HuH-7.5 (cell line): ENCODE measurements around the gene ODAD2.
"Not testable (repeated sequence)": the region's sequence is repeated elsewhere in the genome, so short reads cannot be mapped to it uniquely, and the experiment has no call there.

Experiments
- DNase-seq: peaks from one replicate; pipeline ENCODE4 v3.0.0; 2011; ENCODE audit warnings: low spot score

ODAD2 gene

DNA sequence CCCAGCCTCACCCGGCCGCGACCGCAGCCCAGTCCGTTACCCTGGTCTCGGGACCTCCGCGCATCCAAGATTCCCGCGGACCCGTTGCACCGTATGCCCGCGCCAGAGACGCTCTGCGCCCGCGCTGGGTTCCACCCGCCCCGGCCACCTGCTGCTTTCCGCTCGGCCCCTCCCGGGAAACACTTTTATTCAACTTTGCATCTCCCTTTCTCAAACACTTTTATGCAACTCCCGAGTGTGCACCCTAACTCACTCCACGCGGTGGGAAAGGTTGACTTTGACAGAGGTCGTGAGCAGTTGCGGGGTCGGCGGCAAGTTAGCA, at the start of gene ODAD2:
TSS of gene ODAD2 (minus strand) at position 126 of the 322 bp plus-strand sequence. CDS start 3,937 bp downstream, outside the sequence.
- DNase-seq = no peak

DNA sequence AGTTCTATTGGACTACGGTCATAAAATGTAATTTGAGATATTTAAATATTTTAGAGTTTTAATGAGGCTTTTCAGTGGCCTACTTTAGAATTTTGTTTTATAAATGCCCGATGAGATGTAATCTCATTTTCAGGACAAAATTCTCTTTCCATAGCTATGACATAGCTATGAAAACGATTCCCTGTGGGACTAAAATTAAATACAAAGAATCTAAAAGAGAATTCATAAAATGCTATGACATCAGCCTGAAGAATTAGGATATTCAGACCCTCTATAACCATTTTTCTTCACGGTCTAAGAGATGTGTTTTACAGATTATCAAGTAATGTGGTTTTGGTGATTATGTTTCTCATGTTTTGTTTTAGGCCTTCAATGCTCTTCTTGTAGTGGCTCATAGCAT, 48.2 kb upstream of the ODAD2 start:
- DNase-seq = no peak

DNA sequence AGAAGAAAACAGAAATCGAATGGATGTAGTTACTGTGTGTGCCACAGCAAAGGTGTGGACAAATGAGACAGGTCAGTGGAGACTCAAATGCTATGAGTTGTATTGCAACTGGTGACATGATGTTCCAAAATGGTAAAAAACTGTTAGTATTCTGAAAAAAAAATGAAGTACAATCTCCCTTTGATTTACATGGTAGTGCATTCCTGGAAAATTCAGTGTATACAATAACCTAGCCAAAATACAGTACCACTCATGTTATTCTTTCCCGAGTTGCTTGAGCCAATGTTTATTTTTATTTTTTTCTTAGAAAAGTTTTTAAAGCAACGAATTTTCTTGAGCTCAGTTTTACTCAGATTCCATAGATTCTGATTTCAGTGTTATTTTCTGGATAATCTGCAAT, 47.7 kb upstream of the ODAD2 start:
- DNase-seq = no peak

DNA sequence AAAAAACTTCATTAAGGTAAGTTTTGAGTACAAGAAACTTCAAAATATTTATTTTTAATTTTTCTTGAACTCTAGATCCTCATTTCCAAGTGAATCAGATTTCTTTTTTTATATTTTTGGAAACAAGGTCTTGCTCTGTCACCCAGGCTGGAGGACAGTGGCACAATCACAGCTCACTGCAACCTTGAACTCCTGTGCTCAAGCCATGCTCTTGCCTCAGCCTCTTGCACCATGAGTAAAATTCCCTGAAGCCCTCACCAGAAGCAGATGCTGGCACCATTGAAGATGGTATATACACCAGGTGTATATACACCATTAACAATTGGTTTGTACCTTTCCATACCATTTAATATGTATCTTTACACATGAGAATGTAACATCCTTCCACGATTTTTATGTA, 45.1 kb upstream of the ODAD2 start:
- no peak for DNase-seq

GRCh38 chr10:28036587-28036986, 37.7 kb upstream of the ODAD2 start:
- no peak for DNase-seq

GRCh38 chr10:28020993-28021982, 22.4 kb upstream of the ODAD2 start:
- DNase-seq = no peak

GRCh38 chr10:28020080-28020860, 21.4 kb upstream of the ODAD2 start:
- DNase-seq = no peak

DNA sequence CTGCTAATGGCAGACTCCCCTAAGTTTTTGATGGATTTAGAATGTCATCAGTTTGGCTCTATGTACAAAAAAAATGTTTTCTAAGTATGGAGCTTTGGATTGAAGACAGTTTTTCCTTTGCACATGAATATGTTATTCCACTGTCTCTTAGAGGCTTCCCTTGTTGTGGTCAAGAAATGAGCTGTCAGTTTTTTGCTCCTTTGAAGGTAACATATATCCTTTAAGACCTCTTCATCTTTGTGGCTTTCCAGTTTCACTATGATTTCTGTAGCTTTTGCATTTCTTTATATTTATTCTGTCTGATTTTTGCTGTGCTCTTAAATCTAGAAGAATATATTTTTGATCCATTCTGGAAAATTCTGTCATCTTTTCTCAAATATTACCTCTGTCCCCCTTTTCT, 15.8 kb upstream of the ODAD2 start:
- no peak for DNase-seq

DNA sequence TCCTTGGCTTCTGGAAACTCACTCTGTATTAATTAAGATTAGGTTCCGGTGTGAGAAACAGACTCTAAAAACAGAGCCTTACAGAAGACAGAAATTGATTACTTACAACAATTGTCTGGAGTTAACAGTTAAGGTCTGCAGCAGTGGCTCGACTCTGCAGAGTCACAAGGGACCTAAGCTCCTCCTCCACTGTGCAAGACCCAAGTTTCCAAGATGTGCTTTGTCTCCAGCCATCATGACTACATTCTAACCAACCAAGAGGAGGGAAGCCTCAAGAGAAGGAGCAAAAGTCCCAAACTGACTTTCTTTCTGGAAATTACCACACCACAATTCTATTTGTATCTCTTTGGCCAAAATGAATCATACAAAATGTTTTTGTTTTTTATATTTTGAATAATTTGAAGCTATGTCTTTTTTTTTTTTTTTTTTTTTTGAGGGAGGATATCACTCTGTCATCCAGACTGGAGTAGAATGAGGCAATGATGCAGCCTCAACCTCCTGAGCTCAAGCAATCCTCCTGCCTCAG, 14.2 kb upstream of the ODAD2 start:
- DNase-seq = no peak

DNA sequence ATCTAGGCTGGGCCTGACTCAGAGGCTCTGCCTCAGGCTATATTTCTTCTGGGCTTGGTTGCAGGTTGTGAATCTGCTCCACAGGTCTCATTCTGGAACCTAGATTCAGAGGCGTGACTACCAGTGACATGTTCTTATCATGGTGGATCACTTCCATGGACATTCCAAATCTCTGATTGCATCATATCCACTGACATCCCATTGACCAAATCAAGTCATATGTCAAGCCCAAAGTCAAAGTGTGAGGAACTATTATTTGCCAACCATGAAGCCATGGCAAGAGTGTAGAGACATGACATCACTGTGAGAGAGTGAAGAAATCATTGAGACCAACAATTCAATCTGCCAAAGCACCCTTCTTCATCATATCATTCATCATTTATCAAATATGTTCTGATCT, 11.9 kb upstream of the ODAD2 start:
- DNase-seq = no peak

GRCh38 chr10:28008054-28008453, 9.2 kb upstream of the ODAD2 start:
- DNase-seq = no peak

DNA sequence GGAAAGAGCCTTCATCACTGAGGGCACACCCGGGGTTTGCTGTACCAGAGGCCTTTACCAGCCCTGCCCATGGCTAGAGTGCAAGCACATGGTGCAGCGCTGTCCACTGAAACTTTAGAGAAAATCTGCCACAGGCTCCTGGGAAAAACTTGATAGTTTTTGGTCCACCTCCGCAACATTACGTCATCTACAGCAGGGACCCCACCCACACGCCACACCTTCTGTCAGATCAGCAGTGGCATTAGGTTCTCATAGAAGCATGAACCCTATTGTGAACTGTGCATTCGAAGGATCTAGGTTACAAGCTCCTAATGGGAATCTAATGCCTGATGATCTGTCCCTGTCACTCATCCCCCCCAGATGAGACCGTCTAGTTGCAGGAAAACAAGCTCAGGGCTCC, 2.5 kb upstream of the ODAD2 start:
- DNase-seq = no peak

GRCh38 chr10:27998178-27998953, 513 bp downstream of the ODAD2 start:
- no peak for DNase-seq

GRCh38 chr10:27997865-27998177, 1.1 kb downstream of the ODAD2 start:
- DNase-seq = no peak

DNA sequence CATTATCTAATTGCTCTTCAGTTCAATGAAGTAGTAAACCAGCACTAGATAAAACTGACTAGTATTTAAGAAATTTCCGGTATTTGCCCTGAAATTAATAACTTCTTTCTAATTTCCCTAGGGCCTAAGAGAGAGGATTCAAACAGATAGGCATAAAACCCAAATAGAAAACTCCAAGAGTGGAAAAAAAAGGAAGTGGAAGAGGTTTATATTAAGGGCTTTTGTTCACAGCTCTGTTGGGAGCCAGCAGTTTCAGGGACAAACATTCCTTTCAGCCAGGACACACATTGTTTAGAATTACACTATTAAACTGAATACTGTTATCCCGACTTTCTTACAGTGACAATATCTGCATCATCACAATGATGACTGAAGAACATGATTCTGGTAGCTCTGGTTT, 3.6 kb downstream of the ODAD2 start:
- DNase-seq = no peak

DNA sequence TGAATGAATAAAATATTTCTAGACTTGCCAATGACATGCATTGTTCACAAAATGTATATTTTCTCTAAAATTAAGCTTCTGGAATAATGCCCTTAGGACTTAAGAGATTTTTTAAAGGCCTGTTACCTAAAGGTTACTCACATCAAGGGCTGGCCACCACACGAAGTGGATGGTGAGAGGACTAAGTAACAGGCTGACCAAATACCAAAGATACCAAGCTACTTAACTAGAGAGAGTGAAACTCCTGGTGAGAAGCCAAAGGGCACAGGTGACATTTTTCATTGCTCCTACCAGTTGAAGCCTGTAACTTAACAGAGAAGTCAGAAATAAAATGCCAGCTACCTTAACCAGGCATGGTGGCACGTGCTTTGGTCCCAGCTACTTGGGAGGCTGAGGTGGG, 9.5 kb downstream of the ODAD2 start:
- DNase-seq = not testable (repeated sequence)

DNA sequence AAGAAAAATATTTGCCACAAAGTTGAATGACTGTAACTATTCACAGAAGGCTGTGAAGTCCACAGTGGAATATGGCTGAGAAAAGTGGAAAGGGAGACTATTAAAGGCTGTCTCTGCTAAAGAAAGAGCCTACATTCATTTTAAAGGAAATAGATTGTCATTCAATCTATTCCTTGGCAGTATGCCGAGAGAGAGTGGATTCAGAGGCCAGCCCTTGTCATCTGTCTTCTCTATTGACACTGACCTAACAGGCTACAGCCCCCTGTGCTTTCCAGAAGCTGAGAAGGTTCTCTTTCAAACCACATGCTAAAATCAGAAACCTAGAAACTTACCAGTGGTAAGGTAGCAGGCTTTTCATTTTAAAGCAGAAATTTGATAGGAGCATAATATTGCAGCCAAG, 12.1 kb downstream of the ODAD2 start:
- no peak for DNase-seq

DNA sequence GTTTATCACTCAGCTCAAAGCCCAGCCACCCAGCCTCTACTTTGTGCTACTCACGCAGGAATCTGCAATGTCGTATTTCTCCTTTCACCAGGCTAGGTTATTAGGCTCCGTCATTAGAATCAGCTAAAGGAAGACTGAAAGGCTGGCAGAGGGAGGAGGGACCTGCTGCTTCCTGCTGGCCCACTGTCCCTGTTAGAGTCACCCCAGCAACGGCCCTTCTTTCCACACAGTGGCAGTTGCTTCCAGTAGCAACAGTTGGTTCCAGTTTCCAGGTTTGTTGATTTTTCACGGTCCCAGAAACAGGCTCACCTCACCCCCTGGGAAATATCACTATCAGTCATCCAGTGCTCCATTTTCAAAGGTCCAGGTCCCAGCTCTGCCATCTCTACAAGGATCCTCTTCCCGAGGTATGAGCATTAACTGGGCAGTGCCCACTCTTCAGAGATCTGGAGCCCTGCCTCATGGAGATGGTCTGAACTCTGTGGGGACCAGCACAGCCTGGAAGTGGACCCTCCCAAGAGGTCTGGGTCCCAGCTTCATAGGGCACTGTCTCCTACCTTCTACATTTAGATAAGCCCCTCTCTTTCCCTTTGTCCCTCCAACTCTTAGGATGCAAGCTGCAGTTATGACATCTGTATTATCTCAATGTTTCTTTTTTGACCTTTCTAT, 15.9 kb downstream of the ODAD2 start:
- no peak for DNase-seq

DNA sequence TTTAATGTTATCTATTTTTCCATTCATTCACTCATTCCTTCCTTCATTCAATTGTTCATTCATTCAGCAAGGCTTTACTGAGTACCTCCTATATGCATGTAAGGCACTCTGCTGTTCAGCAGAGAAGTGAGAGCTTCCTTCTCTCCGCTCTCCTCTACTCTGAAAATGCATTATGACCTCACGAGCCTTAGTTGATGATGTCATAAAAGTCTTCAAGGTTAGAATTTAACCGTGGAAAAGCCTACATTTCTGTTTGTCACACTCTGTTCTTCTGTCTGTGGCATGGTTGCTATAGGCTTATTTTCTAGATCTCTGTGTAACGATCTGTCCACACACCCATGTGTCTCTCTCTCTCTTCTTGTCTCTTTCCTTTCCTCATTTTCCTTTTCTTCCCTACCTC, 17.1 kb downstream of the ODAD2 start:
- no peak for DNase-seq

DNA sequence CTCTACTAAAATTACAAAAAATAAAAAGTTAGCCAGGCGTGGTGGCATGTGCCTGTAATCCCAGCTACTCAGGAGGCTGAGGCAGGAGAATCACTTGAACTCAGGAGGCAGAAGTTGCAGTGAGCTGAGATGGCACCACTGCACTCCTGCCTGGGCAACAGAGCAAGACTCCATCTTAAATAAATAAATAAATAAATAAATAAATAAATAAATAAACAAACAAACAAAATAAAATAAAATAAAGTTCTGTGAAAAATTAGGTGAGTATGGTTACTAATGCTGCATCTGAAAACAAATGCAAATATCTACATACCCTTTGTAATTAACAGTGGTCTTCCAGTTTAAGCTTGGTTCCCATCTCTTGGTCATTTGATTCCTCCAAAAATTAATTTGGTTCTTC, 28.1 kb downstream of the ODAD2 start:
- not testable (repeated sequence) for DNase-seq

GRCh38 chr10:27969931-27970330, 28.9 kb downstream of the ODAD2 start:
- not testable (repeated sequence) for DNase-seq
